HG02840 (cell line): ENCODE measurements around the gene MRPL42.
"Not testable (repeated sequence)": the region's sequence is repeated elsewhere in the genome, so short reads cannot be mapped to it uniquely, and the experiment has no call there.

Experiments used
- ATAC-seq: cut with Tn5 transposase; IDR thresholded peaks from one replicate; pipeline ENCODE4 v1.9.1; 2021; ENCODE audit warnings: mild to moderate bottlenecking, moderate library complexity, moderate number of reproducible peaks; ENCODE audit not compliant: unreplicated experiment, low FRiP score

Gene MRPL42

DNA sequence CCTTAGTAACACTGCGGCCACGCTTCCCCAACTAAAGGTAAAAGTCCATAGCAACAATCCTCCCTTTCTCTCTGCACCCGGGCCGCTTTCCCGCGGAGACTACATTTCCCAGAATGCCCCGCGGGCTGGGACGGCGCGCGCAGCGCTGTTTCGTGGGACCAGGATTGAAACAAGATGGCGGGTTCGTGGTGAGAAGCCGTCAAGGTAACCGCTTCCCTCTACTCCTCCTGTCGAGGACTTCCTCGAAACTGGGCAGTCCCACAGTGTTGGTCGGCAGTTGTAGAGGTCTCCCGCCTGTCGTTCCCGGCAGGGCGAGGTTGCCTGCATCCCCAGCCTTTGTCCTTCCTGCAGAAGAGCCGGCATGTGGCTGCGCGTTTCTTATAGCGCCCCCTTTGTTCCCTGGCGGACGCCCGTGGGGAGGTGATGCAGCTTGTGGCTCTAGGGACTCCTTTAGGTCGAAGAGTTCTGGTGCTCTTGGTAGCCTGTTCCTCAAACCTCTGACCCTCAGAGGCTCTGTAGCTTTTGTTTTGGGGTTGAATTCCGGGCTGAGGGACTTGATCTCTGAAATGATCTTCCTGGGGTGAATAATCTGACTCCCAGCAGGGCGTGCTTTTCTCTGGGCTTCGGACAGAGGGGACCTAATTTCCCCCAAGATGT, at the start of gene MRPL42:
MRPL42 (plus strand) TSS at position 164 of the 657 bp plus-strand sequence. CDS start 1,772 bp downstream, outside the sequence.
- ATAC-seq: peak; percentile 90

DNA sequence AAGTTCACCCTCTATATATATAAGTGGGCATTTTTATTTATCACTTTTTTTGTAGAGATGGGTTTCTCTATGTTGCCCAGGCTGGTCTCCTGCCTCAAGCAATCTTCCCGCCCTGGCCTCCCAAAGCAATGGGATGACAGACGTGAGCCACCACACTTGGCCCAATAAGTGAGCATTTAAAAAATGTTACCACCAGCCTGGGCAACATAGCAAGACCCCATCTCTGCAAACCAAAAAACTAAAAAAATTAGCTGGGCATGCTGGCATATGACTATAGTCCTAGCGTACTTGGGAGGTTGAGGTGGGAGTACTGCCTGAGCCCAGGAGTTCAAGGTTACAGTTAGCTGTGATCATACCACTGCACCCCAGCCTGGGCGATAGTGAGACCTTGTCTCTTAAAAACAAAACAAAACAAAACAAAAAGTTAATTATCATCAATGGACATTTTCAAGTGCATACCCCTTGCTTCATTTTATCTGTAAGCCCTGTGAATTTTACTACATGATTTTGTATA, 49.3 kb upstream of the MRPL42 start:
- no peak for ATAC-seq

DNA sequence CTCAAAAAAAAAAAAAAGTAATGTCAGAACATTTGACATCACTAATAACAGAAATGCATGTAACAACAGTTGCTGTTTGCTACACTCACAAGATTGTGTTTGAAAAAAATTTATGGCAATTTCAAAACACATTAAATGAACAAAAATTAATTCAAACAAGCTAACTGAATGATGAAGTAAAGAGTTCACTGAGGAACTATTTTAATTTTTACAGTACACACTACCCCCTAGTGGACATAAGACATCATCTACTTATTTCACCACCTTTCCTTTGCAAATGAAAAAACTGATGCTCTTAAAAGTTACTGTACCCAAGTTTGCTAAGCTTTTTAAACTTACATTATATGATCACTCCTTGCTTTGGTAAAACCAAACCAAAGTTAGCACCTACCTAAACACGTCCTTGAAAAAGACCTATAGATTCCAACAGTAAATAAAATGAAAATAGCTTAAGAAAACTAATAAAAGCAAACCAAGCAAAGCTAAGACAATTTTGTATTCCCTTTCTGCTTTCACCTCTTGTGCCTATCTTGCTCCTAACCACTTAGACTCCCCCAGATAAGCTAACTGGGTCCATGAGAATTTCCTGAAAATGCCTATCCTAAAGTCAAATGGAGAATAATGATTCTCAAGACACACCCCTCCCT, 47.8 kb upstream of the MRPL42 start:
- ATAC-seq: no peak

DNA sequence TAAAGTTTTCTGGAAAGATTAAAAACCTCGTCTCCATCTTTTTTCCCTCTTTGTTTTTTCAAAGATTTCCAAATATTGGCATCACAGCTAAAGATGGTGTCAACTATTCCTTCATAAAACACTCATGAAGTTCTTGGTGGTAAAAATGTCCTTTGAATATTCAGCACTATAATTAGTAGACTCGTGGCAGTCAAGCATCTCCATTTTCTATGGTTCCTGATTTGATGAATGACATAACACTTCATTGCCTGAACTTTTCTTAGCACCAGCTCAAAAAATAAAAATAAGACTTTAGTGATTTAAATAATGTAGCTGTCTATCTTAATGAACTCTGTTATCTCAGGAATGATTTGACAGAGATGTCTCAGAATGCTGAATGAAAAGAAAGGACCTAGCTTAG, 45.3 kb upstream of the MRPL42 start:
- ATAC-seq: no peak

DNA sequence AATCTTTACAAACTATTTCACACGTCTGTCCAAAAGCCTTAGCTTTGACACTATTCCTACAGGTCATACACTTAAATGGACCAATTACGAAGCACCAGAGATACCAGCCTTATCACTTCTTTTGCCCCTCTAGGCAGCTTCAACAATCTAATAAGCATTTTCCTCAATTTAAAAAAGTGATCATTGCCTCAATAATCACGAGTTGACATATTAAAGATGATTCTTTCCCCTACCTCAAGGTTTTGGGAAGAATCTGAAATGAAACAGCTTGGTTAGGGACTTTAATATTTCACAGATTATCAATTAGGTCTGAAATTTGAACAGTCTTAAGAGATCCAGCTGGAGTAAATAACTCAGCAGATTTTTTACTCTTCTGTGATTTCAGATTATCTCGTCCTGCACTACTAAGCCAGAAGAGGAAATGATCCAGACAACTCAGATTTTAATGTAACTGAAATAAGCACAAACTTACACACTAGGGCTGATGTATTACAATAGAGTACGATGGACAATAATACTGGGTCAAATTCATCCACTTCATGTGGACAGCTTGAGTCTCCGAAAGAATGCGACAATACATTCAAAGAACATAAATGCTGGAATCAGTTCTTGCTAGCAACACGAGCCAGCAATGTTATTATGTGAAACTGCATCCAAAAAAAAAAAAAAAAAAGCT, 41.4 kb upstream of the MRPL42 start:
- ATAC-seq: no peak

DNA sequence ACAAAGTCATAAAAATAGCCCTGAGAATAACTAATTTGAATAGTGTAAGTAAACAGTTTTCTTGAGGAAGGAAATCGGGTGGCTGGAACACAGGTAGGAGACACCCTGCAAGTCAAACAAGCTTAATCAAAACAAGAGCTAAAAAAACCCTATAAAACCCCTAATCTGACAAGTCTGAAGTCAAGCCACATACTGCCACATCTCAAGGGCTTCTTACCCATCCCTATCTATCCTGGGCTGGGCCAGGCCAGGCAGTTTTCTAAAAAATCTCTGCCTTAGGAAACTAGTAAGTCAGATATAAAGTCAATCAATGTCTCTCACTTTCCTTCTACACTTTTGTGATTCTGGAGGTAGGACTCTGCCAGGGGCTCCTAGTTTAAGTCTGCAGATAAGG, 40.9 kb upstream of the MRPL42 start:
- no peak for ATAC-seq

DNA sequence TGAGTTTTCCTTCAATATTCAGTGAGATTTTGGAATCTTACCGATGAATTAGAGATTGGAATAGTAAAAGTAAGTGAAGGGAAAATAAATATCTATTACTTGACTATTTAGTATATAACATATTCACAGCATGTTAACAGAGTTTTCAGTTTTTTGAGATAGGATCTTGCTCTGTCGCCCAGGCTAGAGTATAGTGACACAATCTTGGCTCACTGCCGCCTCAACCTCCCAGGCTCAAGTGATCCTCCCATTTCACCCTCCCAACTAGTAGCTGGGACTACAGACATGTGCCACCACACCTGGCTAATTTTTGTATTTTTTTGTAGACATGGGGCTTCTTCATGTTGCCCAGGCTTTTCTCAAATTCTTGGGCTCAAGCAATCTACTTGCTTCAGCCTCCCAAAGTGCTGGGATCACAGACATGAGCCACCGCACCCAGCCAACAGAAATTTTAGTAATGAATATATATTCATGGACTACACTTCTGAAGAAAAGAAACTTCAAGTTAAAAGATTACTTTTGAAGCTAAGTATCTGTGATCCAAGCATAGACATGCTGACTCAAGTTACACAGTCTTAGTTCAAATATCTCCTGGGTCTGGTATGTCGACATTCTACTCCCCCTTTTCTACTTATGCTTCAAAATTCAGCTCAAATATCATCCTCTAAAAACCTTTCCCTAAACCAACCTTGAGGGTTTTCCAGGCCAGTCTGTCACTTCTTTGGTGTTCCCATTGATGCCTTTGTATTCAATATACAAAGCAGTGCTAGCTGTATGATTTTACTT, 39.3 kb upstream of the MRPL42 start:
- no peak for ATAC-seq

DNA sequence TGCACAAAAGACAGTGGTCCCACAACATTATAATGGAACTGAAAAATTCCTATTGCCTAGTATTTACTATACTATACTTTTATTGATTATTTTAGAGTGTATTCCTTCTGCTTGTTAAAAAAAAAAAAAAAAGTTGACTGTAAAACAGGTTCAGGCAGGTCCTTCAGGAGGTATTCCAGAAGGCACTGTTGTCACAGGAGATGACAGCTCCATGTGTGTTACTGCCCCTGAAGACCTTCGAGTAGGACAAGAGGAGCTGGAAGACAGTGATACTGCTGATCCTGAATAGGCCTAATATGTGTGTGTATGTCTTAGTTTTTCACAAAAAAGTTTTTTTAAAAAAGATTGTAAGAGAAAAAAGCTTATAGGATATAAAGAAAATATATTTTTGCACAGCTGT, 37.9 kb upstream of the MRPL42 start:
- no peak for ATAC-seq

DNA sequence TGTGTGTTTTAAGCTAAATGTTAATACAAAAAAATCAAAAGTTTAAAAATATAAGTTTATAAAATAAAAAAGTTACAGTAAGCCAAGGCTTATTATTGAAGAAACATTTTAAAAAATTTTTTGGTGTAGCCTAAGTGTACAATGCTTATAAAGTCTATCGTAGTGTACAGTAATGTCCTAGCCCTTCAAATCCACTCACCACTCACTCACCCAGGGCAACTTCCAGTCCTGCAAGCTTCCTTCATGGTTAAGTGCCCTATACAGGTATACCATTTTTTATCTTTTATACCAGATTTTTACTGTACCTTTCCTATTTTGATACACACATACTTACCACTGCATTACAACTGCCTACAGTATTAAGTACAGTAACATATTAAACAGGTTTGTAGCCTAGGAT, 37.5 kb upstream of the MRPL42 start:
- no peak for ATAC-seq

DNA sequence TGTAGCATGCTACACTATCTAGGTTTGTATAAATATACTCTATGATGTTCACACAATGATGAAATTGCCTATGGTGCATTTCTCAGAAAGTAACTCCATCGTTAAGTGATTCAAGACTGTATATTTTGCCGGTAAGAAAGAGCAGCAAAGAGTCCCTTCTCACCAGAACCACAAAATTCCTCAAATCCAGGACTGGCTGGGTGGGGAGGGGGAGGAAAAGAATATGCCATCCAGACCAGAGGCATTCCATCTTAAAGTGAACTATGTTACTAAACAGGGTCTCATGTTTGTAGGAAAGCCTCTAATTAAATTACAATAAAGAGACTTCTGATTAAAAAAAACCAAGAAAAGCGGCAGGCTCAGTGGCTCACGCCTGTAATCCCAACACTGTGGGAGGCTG, 37.0 kb upstream of the MRPL42 start:
- ATAC-seq: no peak

DNA sequence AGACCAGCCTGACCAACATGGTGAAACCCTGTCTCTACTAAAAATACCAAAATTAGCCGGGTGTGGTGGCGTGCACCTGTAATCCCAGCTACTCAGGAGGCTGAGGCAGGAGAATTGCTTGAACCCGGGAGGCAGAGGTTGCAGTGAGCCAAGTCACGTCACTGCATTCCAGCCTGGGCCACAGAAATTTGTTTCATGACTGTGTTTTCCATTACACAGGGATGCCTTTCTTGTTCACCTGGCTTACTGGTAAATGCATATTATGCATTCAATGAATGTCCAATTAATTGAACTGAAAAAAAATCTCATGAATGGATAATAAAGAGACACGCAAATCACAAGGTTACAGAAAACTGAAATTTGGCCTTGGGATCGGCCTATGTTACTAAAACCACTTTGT, 35.3 kb upstream of the MRPL42 start:
- not testable (repeated sequence) for ATAC-seq

DNA sequence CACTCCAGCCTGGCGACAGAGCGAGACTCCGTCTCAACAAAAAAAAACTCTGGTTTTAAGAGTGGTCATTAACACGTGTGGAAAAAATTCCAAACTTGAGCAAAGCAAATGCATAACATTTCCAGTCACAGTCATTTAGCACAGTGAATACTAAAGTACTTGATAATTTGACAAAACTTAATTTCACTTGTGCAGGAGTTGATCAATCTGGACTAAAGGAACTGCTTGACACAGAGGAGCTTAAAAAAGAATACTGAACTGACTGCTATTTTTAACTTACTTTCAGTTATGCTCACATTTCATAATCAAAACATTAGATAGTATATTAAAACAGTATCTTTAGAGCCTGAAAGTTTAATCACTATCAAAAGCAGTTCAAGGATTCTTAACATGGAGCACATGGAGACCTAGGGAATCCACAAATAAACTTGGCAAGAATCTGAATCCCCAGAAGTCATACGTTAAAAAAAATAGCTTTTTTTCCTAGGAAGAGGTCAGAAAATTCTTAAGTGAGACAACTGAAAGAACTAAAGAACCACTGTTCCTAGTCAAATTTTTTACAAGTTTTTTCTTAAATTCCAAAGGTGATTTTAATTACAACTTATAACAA, 33.0 kb upstream of the MRPL42 start:
- no peak for ATAC-seq

DNA sequence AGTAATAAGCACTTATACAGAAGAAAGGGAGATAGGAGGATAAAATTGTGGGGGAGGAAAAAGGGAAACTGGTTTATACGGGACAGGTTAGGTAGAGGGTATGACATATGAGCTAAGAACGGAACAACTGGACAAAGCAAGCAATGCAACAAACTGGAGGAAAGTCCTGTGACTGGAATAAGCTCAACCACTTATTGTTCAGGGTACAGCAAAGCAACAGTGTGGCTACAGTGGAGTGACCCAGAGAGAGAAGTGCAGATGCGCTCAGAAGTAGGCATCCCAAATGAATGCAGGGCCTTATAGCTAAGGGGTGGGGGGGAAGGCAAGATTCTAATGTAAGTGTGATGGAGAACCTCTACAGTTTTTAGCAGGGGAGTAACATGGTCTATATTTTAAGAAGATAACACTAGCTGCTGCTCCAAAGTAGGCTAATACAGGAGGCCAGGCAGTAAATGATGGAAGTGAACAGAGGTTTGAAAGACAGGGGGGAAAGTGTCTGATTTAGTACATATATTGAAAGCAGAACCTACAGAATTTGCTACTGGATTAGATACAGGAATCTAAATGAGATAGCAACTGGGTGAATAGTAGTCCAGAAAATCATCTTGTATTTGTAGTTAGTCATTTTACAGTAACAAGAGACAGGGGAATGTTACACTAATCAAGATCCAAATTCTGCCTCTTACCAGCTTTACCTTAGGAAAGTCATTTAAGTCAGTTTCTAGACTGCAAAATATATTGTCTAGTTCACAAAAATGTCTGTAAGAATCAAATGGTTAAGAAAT, 28.9 kb upstream of the MRPL42 start:
- ATAC-seq: no peak

DNA sequence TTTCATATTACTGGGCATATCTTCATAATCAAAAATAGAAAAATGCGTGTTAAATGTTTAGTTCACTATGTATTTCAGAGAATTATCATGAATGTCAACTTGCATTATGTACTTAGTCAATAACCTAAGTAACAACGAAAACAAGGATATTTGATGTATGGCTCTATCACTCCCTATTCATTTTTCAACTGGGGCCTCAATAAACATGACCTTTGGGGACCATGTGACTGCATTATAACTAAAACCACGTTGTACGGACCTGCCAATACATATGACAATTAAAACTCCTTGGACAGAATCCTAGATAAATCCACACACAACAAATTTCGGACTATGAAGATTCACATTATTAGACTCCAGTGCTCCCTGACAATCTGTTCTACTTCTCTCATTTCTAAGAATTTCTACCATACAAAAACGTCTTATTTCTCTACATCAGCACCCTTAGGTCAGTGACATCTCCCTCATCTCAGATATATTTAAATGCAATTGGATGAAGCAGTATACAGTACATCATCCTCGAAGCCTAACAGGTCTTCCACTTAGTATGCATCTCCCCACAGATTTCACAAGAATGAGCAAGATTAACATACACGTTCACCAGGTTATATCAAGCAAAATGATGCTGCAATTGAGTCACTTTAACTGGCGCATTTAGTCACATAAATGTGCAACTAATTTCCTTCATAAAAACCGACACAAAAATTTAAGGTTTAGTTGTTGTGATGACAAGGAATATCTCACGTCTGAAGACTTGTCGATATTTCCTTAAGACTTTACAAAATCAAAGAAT, 27.1 kb upstream of the MRPL42 start:
- ATAC-seq: no peak

DNA sequence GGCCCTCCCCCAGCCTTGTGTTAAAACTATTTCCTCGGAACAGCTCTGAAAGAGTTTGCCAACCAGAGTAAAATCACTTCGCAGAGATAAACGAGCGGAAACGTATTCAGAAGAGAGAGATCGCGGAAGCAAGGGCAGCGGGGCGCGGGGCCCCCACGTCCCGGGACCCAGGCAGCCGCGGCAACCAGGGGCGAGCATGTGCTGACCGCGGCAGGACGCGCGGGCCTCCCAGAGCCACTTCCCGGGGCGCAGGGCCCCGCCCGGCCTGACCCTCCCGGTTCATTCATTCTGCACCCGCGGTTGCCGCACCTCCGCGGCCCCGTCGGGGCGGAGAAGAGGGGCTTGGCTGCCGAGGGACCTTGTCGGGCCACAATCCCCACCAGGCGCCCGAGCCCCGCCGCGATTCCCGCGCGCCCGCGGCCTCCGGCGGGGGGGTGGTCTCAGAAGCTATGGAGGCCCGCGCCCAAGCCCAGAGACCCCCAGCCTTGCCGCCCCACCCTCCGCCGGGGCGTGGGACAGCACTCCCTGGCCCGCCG, 26.2 kb upstream of the MRPL42 start:
- ATAC-seq: peak; percentile 5

DNA sequence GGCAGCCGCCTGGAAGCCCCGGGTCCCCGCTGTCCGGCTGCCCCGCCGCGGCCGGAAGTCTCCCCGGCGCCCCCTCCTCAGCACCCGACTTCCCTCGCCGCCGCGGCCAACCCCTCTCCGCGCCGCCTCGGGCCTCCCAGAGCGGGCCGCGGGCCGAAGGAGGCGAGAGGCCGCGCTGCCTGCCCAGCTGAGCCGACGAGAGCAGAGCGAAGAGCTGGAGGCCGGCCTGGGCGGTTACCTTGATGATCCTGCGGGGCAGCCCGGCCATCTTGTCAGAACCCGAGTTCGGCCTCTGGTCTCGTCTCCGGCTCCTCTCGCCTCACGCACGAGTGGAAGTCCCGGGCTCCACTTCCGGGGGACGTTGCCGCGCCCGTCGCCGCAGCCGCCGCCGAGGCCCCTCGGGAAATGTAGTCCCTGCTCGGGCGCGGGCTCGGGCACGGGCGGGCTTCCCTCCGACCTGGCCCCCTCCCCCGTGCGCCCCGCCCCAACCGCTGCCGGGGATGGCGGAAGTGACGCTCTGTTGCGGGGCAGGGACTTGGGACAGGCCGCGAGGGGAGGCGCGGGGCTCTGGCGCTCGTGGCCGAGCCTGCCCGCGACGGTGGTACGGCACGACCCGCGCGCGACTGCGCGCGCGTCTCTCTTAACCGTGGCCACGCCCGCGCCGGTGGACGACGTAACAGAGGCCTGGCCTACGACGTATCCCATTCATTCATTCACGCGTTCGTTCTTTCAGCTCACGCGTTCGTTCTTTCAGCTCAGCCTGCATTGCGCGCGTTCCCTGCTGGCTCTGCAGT, 25.5 kb upstream of the MRPL42 start, which contains the start of gene UBE2N:
UBE2N (minus strand) TSS at position 331 of the 794 bp plus-strand sequence; CDS start at position 268, 63 bp downstream.
- peak; percentile 84 for ATAC-seq

DNA sequence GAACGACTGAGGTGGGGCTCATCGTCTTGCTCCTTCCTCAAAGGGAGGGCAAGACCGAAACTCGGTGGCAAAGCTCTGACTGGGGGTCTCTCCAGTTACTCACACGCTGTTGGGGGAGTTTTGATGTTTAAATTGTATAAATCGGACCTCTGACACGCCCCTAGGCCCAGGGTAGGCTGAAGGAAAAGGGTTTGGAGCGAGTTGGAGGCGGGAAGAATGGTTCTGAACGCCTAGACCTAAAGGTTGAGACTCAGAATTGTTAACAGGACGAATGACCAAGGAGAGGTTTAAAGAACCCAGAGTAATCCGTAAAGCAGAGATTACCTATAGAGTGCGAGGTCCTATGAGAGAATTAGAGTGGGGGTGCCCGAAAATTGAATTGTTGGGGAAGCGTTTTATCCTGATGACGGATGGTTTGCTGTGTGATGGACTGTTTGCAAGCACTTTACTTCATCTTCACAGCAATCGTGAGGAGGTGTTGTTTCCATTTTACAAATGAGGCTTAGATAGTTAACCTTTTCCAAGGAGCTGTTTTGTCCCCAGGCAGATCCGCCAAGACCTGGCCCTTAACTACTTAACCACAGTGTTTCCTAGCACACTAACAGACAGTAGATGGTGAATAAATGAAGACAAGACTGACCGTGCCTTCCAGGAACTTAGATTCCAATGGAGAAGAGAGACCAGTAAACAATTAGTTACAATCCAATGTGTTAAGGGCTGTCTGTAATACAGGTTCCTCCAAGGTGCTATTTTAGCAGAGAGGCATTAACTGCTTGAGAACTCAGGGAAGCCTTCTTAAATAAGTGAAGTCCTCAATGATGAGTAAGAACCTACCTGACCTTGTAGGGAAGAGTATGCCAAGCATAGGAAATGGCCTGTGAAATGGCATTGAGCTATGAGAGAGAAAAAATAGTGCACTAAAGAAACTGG, 24.6 kb upstream of the MRPL42 start:
- no peak for ATAC-seq
